Measurements from ENCODE around the gene SPN. TPM values are rescaled to one million over a fixed set of nuclear protein-coding genes. Genes with fewer than 3 reads are reported as not detected.
"Not testable (repeated sequence)": the region's sequence is repeated elsewhere in the genome, so short reads cannot be mapped to it uniquely, and the experiment has no call there.

The SPN gene
- total RNA-seq, 1 experiment from 2014 or later = not detected

- H3K79me2 ChIP-seq (ENCODE audit: low read length); H2AFZ ChIP-seq (ENCODE audit: low read length); H3K9me2 ChIP-seq (replicated peaks; ENCODE audit: low read length); CTCF ChIA-PET; H3K9me3 ChIP-seq (ENCODE audit: low read length); BruUV-seq (replicated peaks); H3K4me3 ChIP-seq (ENCODE audit: low read length); ATAC-seq; H4K20me1 ChIP-seq (ENCODE audit: low read length); H3K36me3 ChIP-seq (ENCODE audit: low read depth, low read length); H3K4me2 ChIP-seq (ENCODE audit: low read length); POLR2A ChIA-PET (ENCODE audit: unreplicated experiment); H3K4me1 ChIP-seq (ENCODE audit: insufficient read depth, low read length); H3K27me3 ChIP-seq (ENCODE audit: low read length); DNase-seq; H3K27ac ChIP-seq (ENCODE audit: low read length); intact Hi-C loops (cut with micrococcal nuclease); H3K9ac ChIP-seq (ENCODE audit: low read length); H3F3A ChIP-seq (ENCODE audit: low read length, unreplicated experiment): not testable (repeated sequence)
These were observed 40.3 kb upstream of the SPN start for GRCh38 chr16:29622738-29623137.

GRCh38 chr16:29623253-29623652 is 39.8 kb upstream of the SPN start:
- H3K4me1 ChIP-seq (ENCODE audit: insufficient read depth, low read length); intact Hi-C loops (cut with micrococcal nuclease); H3K9me2 ChIP-seq (replicated peaks; ENCODE audit: low read length); H4K20me1 ChIP-seq (ENCODE audit: low read length); H3K4me3 ChIP-seq (ENCODE audit: low read length); H2AFZ ChIP-seq (ENCODE audit: low read length); H3K9ac ChIP-seq (ENCODE audit: low read length); DNase-seq; BruUV-seq (replicated peaks); H3K36me3 ChIP-seq (ENCODE audit: low read depth, low read length); H3K27me3 ChIP-seq (ENCODE audit: low read length); ATAC-seq; H3K27ac ChIP-seq (ENCODE audit: low read length); H3K79me2 ChIP-seq (ENCODE audit: low read length); H3K9me3 ChIP-seq (ENCODE audit: low read length); H3F3A ChIP-seq (ENCODE audit: low read length, unreplicated experiment); H3K4me2 ChIP-seq (ENCODE audit: low read length); CTCF ChIA-PET; POLR2A ChIA-PET (ENCODE audit: unreplicated experiment): not testable (repeated sequence)

- H3K9me3 ChIP-seq (ENCODE audit: low read length); POLR2A ChIA-PET (ENCODE audit: unreplicated experiment); BruUV-seq (replicated peaks); H3K4me2 ChIP-seq (ENCODE audit: low read length); H3K4me3 ChIP-seq (ENCODE audit: low read length); H3K27ac ChIP-seq (ENCODE audit: low read length); H3K27me3 ChIP-seq (ENCODE audit: low read length); H3K9me2 ChIP-seq (replicated peaks; ENCODE audit: low read length); CTCF ChIA-PET; H2AFZ ChIP-seq (ENCODE audit: low read length); H3K9ac ChIP-seq (ENCODE audit: low read length); intact Hi-C loops (cut with micrococcal nuclease); H3K36me3 ChIP-seq (ENCODE audit: low read depth, low read length); H3K79me2 ChIP-seq (ENCODE audit: low read length); H3F3A ChIP-seq (ENCODE audit: low read length, unreplicated experiment); DNase-seq; H4K20me1 ChIP-seq (ENCODE audit: low read length); H3K4me1 ChIP-seq (ENCODE audit: insufficient read depth, low read length): not testable (repeated sequence)
- ATAC-seq = peak; percentile 54
These were observed 37.9 kb upstream of the SPN start for GRCh38 chr16:29625114-29625513.

GRCh38 chr16:29626778-29627331 is 36.2 kb upstream of the SPN start:
- not testable (repeated sequence) for ATAC-seq

GRCh38 chr16:29627661-29628075 is 35.4 kb upstream of the SPN start:
- BruUV-seq (replicated peaks); CTCF ChIA-PET; POLR2A ChIA-PET (ENCODE audit: unreplicated experiment); H2AFZ ChIP-seq (ENCODE audit: low read length); H3K79me2 ChIP-seq (ENCODE audit: low read length); H3K9me3 ChIP-seq (ENCODE audit: low read length); H3K9ac ChIP-seq (ENCODE audit: low read length); intact Hi-C loops (cut with micrococcal nuclease); ATAC-seq; H4K20me1 ChIP-seq (ENCODE audit: low read length); H3K27ac ChIP-seq (ENCODE audit: low read length); H3K4me2 ChIP-seq (ENCODE audit: low read length); DNase-seq; H3K4me3 ChIP-seq (ENCODE audit: low read length); H3K4me1 ChIP-seq (ENCODE audit: insufficient read depth, low read length); H3F3A ChIP-seq (ENCODE audit: low read length, unreplicated experiment); H3K9me2 ChIP-seq (replicated peaks; ENCODE audit: low read length); H3K36me3 ChIP-seq (ENCODE audit: low read depth, low read length); H3K27me3 ChIP-seq (ENCODE audit: low read length): not testable (repeated sequence)

More at GRCh38 chr16:29626778-29627331, 36.2 kb upstream of the SPN start:
- H3K9me3 ChIP-seq (ENCODE audit: low read length); H3K27me3 ChIP-seq (ENCODE audit: low read length); H3F3A ChIP-seq (ENCODE audit: low read length, unreplicated experiment); CTCF ChIA-PET; H3K36me3 ChIP-seq (ENCODE audit: low read depth, low read length); H4K20me1 ChIP-seq (ENCODE audit: low read length); H3K4me2 ChIP-seq (ENCODE audit: low read length); H3K4me1 ChIP-seq (ENCODE audit: insufficient read depth, low read length); H3K9me2 ChIP-seq (replicated peaks; ENCODE audit: low read length); H2AFZ ChIP-seq (ENCODE audit: low read length); DNase-seq; intact Hi-C loops (cut with micrococcal nuclease); H3K4me3 ChIP-seq (ENCODE audit: low read length); POLR2A ChIA-PET (ENCODE audit: unreplicated experiment); H3K27ac ChIP-seq (ENCODE audit: low read length); H3K9ac ChIP-seq (ENCODE audit: low read length); H3K79me2 ChIP-seq (ENCODE audit: low read length); BruUV-seq (replicated peaks): not testable (repeated sequence)

GRCh38 chr16:29628707-29629106 is 34.3 kb upstream of the SPN start:
- H3K4me3 ChIP-seq (ENCODE audit: low read length); intact Hi-C loops (cut with micrococcal nuclease); H3K36me3 ChIP-seq (ENCODE audit: low read depth, low read length); H3K79me2 ChIP-seq (ENCODE audit: low read length); CTCF ChIA-PET; H3K9me2 ChIP-seq (replicated peaks; ENCODE audit: low read length); H3F3A ChIP-seq (ENCODE audit: low read length, unreplicated experiment); H2AFZ ChIP-seq (ENCODE audit: low read length); H3K27ac ChIP-seq (ENCODE audit: low read length); H3K9me3 ChIP-seq (ENCODE audit: low read length); H3K4me1 ChIP-seq (ENCODE audit: insufficient read depth, low read length); H3K9ac ChIP-seq (ENCODE audit: low read length); DNase-seq; ATAC-seq; BruUV-seq (replicated peaks); H3K4me2 ChIP-seq (ENCODE audit: low read length); POLR2A ChIA-PET (ENCODE audit: unreplicated experiment); H3K27me3 ChIP-seq (ENCODE audit: low read length); H4K20me1 ChIP-seq (ENCODE audit: low read length): not testable (repeated sequence)

- H3K79me2 ChIP-seq (ENCODE audit: low read length); H3K4me3 ChIP-seq (ENCODE audit: low read length); H3K36me3 ChIP-seq (ENCODE audit: low read depth, low read length); intact Hi-C loops (cut with micrococcal nuclease); H3K4me2 ChIP-seq (ENCODE audit: low read length); H4K20me1 ChIP-seq (ENCODE audit: low read length); DNase-seq; POLR2A ChIA-PET (ENCODE audit: unreplicated experiment); H3K4me1 ChIP-seq (ENCODE audit: insufficient read depth, low read length); H3K27me3 ChIP-seq (ENCODE audit: low read length); H3F3A ChIP-seq (ENCODE audit: low read length, unreplicated experiment); H3K9me2 ChIP-seq (replicated peaks; ENCODE audit: low read length); H3K9ac ChIP-seq (ENCODE audit: low read length); CTCF ChIA-PET; H3K9me3 ChIP-seq (ENCODE audit: low read length); H3K27ac ChIP-seq (ENCODE audit: low read length); BruUV-seq (replicated peaks); H2AFZ ChIP-seq (ENCODE audit: low read length); ATAC-seq: not testable (repeated sequence)
These were observed 33.7 kb upstream of the SPN start for GRCh38 chr16:29629318-29629717.
